Measurements from ENCODE around the gene ZNF296.

The ZNF296 gene

GRCh38 chr19:45078390-45079062, 2.2 kb upstream of the ZNF296 start:
- no peak for DNase-seq (ENCODE audit: low read depth)
- no peak for TF ChIP-seq CTCF (conservative IDR thresholded peaks at IDR 0.05; ENCODE audit: control insufficient read depth, insufficient read depth, low read depth, low read length)
- peak overlapping the region; percentile 38 for H3K4me3 ChIP-seq (ENCODE audit: control insufficient read depth, low read depth, low read length)

- DNase-seq (ENCODE audit: low read depth) = no peak
- no peak for TF ChIP-seq CTCF (conservative IDR thresholded peaks at IDR 0.05; ENCODE audit: control insufficient read depth, insufficient read depth, low read depth, low read length)
- no peak overlapping the region for H3K4me3 ChIP-seq (ENCODE audit: control insufficient read depth, low read depth, low read length)
Measured at GRCh38 chr19:45076851-45077730, 813 bp upstream of the ZNF296 start.

- peak overlapping the region; percentile 43 for H3K4me3 ChIP-seq (ENCODE audit: control insufficient read depth, low read depth, low read length)
- no peak for TF ChIP-seq CTCF (conservative IDR thresholded peaks at IDR 0.05; ENCODE audit: control insufficient read depth, insufficient read depth, low read depth, low read length)
- peak; percentile 39 for DNase-seq (ENCODE audit: low read depth)
Measured at GRCh38 chr19:45075301-45076028, 813 bp downstream of the ZNF296 start.

- peak overlapping the region; percentile 43 for H3K4me3 ChIP-seq (ENCODE audit: control insufficient read depth, low read depth, low read length)
- no peak for TF ChIP-seq CTCF (conservative IDR thresholded peaks at IDR 0.05; ENCODE audit: control insufficient read depth, insufficient read depth, low read depth, low read length)
- DNase-seq (ENCODE audit: low read depth) = no peak
Measured at GRCh38 chr19:45074744-45075300, 1.5 kb downstream of the ZNF296 start.

GRCh38 chr19:45071969-45072790, 4.1 kb downstream of the ZNF296 start:
- no peak for TF ChIP-seq CTCF (conservative IDR thresholded peaks at IDR 0.05; ENCODE audit: control insufficient read depth, insufficient read depth, low read depth, low read length)
- DNase-seq (ENCODE audit: low read depth) = no peak
- no peak overlapping the region for H3K4me3 ChIP-seq (ENCODE audit: control insufficient read depth, low read depth, low read length)

GRCh38 chr19:45071545-45071938, 4.7 kb downstream of the ZNF296 start:
- DNase-seq (ENCODE audit: low read depth) = no peak
- no peak for TF ChIP-seq CTCF (conservative IDR thresholded peaks at IDR 0.05; ENCODE audit: control insufficient read depth, insufficient read depth, low read depth, low read length)
- no peak overlapping the region for H3K4me3 ChIP-seq (ENCODE audit: control insufficient read depth, low read depth, low read length)
